HG03039 (cell line): Measurements from ENCODE around the gene E2F4.

Source experiments
- ATAC-seq: cut with Tn5 transposase; IDR thresholded peaks from one replicate; pipeline ENCODE4 v1.9.1; 2021; ENCODE audit warnings: mild to moderate bottlenecking, moderate library complexity; ENCODE audit not compliant: unreplicated experiment

Gene E2F4

DNA sequence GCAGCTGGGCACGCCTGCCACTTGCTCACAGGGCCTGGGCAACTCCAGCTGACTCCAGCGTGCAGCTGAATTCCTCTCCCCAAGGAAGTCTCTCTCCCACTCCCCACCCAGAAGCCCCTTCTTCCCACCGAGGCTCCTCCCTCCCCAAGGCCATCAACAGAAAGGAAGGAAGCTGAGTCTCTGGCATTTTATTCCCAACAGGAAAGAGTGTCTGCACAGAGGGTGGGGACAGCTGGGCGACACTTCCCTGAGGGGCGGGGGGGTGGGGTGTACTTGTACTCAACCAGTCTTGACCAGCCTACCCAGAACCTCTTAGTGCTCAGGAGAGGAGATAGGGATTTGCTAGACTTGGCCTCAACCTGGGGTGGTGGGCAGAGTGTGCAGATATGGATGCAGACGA lies 1.9 kb upstream of the E2F4 start, which contains the start of gene EXOC3L1:
EXOC3L1 (minus strand) TSS at position 96 of the 400 bp plus-strand sequence. CDS start 460 bp downstream, outside the sequence.
- ATAC-seq = no peak

DNA sequence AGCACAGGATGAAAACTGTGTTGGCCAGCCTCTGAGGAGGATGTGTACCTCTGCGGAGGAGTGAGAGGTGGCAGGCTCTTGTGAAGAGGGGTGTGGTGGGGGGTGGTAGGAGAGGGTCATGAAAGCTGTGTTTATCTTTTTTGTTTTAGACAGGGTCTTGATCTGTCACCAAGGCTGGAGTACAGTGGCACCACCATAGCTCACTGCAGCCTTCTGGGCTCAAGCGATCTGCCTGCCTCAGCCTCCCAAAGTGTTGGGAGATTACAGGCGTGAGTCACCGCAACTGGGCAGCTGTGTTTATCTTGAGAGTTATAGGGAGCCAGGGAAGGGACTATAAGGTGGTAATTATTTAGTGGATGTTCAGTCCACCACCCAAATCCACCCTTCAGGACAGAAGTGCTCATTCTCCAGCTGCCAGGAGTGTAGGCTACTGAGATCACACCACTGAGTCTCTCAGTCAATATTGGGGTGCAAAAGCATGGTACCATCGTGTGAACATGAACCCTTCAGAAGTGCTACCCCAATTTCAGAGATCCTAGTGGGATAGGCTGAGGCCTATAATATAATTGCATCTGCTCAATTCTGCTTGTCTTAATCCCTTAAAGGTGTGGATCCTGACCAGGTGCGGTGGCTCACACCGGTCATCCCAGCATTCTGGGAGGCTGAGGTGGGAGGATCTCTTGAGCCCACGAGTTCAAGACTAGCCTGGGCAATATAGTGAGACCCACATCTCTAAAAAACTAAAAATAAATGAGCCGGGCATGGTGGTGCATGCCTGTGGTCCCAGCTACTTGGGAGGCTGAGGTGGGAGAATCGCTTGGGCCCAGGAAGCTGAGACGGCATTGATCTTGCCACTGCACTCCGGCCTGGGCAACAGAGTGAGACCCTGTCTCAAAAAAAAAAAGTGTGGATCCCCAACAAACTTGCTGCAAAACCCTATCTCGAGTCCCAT lies 1.2 kb upstream of the E2F4 start:
- ATAC-seq = no peak

DNA sequence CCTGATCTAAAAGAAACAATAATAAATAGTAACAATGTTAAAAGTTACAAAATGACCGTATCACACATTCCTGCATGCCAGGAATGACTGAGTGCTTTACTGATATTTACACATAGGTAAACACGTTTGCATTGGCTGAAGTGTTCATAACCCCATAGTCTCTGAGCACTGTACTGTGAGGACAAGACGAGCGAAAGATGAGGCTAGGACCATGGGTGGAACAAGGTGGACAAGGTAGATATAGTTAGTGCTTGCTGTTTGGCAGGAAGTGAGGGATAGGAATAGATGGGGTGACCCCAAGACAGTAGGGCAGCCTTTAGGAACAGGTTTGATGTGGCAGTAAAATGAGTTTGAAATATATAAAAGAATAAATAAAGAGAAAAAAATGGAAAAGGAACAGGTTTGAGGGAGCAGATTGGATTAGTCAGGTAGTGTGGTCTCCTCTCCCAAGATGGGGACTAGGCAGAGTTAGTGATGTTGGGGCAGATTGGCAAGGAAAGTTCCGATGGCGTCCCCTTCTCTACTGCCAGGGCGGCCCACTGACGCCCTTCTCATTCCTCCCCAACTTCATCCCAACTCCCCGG lies 452 bp upstream of the E2F4 start:
- ATAC-seq = no peak

DNA sequence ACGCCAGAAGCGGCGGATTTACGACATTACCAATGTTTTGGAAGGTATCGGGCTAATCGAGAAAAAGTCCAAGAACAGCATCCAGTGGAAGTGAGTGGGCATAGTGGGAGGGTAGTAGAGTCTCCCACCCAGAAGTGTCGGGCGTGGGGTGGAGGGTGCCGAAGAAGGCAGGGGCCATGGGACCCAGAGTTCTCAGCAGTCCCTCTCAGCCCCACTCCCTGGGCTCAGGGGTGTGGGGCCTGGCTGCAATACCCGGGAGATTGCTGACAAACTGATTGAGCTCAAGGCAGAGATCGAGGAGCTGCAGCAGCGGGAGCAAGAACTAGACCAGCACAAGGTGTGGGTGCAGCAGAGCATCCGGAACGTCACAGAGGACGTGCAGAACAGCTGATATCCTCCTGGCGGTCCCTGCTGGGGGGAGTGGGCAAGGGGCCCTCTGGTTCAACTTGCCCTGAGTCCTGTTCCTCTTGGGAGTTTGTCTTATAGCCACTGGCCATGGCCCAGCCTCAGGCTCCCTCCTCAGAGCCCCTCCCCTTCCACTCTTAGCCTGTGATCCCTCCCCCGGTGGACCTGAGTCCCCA lies 916 bp downstream of the E2F4 start:
- no peak for ATAC-seq

DNA sequence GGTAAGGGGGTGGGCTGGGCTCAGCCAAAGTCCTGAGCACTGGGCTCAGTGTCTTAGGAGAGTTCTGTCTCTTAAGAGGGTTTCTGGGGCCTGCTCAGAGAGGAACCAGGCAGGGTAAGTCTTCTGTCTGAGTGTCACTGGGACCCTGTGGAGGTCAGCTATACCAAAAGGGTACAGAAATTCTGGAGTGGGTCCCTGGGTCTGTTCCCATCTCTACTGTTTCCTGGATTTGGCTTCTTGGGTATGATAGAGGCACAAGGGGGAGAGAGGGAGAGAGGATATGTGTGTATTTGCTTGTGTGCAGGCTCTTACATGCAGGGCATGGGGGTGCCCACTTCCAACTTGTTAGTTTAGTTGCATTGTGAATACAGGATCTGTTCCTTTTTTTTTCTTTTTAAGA lies 1.6 kb downstream of the E2F4 start:
- no peak for ATAC-seq

DNA sequence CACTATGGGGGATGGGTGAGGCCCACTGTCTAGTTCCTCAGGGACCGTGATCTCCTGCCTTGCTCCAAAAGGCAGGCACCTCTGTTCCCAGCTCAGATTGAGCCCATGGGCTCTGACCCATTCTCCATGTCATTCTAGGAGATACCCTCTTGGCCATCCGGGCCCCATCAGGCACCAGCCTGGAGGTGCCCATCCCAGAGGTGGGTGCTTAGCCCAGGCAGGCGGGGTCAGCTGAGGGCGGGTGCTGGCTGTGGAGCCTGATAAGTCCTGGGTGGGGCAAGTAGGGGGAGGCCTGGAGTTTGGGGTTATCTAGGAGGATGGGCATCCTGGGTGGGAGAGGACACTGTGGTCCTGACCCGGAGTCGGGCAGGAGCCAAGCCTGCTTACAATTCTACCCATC lies 2.3 kb downstream of the E2F4 start:
- no peak for ATAC-seq

DNA sequence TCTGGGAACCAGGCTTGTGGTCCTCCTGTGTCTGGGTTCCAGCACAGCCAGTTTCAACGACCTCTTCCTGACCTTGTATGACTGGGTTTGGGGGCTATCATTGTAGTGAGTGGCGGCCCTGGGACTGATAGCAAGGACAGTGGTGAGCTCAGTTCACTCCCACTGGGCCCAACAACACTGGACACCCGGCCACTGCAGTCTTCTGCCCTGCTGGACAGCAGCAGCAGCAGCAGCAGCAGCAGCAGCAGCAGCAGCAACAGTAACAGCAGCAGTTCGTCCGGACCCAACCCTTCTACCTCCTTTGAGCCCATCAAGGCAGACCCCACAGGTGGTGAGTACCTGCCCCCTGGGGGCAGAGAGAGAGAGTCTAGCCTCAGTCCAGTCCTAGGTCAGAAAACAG lies 3.7 kb downstream of the E2F4 start:
- no peak for ATAC-seq

DNA sequence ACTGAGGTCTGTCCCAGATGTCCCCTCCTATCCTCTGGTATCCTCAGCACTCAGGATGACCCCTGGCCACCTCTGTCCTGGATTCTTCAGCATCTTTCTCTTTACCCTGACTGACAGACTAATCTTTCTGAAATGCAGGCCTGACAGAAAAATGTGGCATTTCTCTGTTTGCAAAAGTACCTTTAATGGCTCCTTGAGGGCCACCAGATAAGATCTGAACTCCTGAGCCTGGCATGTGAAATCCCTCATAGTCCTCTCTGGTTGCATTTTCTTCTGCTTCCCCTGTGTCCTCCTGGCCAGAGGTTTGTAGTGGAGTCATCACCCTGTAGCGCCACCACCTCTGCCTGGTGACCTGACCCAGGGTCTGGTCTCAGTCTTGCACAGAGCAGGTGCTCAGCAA lies 4.9 kb downstream of the E2F4 start:
- ATAC-seq = no peak

DNA sequence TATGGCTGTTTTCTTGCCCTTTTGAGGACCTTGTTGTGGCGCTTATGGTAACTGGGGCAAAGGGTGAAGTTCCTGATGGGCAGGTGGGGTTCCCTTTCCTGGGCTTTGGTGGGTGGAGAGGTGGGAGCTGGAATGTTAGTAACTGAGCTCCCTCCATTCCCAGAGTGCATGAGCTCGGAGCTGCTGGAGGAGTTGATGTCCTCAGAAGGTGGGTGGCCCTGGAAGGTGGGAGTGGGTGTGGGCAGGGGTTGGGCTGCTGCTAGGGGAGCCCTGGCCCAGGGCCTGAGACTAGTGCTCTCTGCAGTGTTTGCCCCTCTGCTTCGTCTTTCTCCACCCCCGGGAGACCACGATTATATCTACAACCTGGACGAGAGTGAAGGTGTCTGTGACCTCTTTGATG lies 5.7 kb downstream of the E2F4 start:
- no peak for ATAC-seq

DNA sequence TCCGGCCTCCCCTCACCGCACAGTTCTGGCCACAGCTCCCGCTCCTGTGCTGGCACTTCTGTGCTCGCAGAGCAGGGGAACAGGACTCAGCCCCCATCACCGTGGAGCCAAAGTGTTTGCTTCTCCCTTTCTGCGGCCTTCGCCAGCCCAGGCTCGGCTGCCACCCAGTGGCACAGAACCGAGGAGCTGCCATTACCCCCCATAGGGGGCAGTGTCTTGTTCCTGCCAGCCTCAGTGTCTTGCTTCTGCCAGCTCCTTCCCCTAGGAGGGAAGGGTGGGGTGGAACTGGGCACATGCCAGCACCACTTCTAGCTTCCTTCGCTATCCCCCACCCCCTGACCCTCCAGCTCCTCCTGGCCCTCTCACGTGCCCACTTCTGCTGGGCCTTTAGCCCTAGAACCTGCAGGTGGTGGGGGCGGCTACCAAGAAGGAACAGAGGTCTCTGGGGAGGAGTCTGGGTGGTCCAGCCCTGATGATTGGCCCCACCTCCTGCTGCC lies 6.3 kb downstream of the E2F4 start:
- ATAC-seq = no peak

DNA sequence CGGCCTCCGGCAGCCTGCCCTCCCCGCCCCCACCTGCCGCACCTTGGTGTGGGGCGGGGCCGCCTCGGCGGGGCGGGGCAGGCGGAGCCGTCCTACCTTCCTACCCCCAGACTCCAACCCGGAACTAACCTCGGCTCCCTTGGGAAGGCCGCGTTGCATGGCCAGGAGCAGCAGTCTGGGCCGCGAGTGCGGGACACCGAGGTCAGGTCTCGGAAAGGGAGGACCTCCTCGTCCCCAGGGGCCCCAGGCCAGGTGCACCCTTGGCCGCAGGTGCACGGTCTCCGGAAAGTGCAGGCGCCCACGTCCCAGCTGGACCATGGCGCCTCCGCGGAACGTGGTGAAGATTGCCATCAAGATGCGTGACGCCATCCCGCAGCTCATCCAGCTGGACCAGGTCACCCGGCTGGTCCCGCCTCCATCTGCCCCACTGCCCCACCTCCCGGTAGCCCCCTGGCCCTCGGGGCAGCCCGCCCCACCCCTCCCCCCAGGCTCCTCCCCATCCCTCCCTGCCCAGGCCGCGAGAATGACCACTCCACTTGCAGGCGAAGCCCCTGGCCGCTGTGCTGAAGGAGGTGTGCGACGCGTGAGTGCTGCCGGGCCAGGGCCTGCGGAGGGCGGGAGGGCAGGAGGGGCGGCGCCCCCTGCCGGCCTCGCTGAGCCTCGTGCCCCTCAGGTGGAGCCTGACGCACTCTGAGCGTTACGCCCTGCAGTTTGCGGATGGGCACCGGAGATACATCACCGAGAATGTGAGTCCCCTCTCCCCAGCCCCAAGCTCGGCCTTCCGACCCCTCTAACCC lies 7.3 kb downstream of the E2F4 start, which contains the start of gene ELMO3:
ELMO3 (plus strand) TSS at position 121 of the 797 bp plus-strand sequence; CDS start at position 317, 196 bp downstream.
- ATAC-seq = no peak

DNA sequence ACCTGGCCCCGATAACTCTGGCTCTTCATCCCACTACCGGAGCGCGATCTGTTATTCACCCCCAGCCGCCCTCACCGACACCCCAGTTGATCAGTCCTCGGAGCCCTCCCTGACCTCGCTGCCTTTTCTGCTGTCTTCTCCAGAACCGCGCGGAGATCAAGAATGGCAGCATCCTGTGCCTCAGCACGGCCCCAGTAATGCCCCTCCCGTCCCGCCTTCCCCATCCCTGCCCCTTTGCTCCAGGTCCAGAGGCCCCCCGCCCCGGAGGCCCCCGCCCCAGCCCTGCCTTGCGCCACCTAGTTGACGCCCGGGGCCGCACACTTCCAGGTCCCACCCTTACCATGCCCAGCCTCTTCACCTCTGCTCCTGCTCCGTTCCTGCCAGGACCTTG lies 7.8 kb downstream of the E2F4 start:
- no peak for ATAC-seq

DNA sequence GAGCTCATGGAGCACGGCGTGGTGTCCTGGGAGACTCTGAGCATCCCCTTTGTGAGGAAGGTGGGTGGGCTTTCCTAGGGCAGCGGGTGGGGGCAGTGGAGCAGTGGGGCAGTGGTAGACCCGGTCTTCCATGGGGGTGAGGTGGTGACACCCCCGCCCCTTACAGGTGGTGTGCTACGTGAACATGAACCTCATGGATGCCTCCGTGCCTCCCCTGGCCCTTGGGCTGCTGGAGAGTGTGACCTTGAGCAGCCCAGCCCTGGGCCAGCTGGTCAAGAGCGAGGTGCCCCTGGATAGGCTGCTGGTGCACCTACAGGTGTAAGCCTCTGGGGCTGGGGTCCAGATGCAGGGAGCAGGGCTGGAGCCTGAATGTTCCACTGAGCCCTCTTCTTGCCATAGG lies 8.5 kb downstream of the E2F4 start:
- ATAC-seq = no peak

DNA sequence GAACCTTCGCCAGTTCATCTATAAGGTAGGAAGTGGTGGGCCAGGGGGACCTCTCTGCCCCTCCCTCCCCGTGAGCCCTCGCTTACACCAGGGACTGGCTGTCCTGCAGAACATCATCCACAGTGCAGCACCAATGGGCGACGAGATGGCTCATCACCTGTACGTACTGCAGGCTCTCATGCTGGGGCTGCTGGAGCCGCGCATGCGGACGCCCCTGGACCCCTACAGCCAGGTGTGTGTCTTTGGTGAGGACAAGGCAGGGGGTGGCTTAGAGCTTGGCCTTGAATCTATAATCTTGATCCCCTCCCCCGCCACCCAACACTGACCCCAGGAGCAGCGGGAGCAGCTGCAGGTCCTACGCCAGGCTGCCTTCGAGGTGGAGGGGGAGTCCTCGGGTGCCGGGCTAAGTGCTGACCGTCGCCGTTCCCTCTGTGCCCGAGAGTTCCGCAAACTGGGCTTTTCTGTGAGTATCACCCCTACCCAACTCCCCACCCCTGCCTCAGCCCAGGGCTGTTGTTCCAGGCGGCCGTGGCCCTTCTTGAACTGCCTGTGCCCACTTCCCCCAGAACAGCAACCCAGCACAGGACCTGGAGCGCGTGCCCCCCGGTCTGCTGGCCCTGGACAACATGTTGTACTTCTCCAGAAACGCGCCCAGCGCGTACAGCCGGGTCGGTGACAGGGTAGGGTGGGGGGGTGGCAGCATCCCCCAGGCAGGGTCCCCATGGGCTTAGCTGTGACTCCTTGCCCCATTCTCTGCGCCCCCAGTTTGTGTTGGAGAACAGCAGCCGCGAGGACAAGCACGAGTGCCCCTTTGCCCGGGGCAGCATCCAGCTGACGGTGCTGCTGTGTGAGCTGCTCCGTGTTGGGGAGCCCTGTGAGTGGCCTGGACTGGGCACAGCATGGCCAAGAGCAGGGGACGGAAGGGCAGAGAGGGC lies 9.7 kb downstream of the E2F4 start:
- ATAC-seq = no peak

DNA sequence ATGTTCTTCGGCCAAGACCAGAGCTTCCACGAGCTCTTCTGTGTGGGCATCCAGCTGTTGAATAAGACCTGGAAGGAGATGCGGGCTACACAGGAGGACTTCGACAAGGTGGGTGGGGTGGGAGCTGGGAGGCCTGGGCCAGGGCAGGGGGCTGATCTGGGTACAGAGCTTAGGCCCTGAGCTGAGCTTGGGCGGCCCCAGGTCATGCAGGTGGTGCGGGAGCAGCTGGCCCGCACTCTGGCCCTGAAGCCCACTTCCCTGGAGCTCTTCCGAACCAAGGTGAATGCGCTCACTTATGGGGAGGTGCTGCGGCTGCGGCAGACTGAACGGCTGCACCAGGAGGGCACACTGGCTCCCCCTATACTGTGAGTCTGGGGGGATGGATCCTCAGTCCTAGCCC lies 10.5 kb downstream of the E2F4 start:
- ATAC-seq = no peak

DNA sequence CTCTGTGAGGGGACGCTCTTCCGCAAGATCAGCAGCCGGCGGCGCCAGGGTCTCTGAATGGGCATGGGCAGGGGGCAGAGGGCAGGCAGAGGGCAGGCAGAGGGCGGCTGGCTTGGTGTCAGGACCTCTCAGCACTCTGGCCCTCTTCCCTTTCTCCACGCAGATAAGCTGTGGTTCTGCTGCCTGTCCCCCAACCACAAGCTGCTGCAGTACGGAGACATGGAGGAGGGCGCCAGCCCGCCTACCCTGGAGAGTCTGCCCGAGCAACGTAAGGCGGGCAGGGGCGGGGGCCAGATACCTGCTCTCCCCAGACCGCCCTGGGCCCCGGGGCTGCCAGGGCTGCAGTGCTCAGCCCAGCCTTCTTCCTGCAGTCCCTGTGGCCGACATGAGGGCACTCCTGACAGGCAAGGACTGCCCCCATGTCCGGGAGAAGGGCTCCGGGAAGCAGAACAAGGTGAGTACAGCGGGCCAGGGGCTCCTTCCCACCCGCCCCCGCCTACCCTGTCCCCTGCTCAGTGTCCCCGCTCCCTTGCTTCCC lies 11.1 kb downstream of the E2F4 start:
- ATAC-seq = no peak

DNA sequence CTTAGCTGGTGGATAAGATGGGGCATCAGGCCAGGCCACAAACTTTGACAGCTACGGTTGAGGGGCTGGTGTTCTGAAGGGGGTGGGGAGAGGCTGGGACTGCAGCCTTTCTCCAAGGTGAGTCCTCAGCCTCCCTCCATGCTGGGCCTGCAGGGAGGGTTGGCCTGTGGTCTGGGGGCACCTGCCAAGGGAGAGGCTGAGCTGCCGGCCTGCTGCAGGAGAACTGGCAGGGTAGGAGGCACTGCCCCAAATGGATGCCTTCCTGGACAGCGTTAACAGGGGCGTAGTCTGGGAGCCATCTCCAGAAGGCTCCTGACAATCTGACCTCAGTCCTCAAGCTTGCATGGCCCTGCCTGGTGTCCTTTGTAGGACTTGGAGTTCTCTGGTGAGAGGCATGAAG lies 12.1 kb downstream of the E2F4 start:
- no peak for ATAC-seq

DNA sequence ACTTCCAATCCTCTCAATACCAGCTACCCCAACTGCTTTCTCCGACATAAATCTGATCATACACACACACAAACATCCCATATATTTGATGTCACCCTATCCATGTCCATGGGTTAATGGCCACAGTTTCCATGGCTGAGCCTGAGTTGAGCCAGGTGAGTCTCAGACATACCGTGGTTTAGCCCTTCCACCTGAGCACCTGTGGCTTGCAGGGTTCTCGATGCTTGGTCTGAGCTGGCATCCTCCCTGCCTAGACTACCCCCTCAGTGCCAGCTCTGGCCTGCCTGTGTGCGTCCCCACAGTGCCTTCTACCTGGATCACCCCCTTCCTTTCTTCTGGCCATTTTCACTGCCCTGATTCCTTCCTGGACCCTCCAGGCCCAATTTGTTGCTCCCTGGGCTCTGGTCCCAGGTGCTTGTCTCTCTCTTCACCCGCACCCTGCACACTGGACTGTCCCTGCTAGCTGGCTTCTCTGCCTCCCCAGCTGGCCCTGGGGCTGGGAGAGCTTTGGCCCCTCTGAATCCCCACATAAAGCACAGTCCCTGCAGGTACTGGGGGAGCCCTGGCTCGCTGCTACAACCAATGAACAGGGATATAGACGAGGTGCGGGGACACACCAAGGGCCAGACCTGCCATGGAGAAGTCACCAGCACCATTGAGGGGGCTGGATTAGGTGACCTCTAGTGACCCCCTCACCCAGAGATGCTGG lies 14.3 kb downstream of the E2F4 start:
- ATAC-seq = no peak

DNA sequence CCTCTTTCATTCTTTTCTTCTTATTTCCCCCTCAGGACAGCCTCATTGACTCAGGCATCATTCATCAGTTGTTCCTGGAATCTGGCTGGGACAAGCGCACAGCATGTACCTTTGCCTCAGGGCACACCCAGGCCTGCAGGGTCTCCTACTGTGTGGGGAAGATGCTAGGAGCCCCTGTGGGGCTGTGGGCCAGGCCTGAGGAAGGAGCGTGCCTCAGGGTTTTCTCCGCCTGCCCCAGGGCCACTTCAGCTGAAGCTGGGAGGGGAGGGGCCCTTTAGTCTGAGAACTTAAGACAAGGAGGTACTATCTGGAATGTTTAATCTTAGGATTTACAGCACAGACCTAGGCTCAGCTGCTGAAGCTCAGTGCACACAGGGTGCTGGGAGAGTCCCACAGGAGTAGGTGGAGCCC lies 14.9 kb downstream of the E2F4 start:
- no peak for ATAC-seq
